ENCODE results near the gene PHLDB3.
A peak's percentile ranks its signal among the peaks of the same experiment; 100 is the strongest.

The PHLDB3 gene

DNA sequence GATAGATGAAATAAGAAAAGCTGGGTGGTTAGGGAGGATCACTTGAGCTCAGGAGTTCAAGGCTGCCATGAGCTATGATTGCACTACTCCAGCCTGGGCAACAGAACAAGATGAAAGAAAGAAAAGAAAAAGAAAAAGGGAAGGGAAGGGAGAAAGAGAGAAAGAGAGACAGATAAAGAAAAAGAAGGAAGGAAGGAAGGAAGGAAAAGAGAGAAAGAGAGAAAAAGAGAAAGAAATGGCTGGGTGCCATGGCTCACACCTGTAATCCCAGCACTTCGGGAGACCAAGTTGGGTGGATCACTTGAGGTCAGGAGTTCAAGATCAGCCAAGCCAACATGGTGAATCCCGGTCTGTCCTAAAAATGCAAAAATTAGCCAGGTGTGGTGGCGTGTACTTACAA lies 68.8 kb downstream of the PHLDB3 start:
- DNase-seq (ENCODE audit: low read depth), result no peak
- no peak overlapping the region for H3K4me3 ChIP-seq (ENCODE audit: low read length)
- TF ChIP-seq, protein P1, sequence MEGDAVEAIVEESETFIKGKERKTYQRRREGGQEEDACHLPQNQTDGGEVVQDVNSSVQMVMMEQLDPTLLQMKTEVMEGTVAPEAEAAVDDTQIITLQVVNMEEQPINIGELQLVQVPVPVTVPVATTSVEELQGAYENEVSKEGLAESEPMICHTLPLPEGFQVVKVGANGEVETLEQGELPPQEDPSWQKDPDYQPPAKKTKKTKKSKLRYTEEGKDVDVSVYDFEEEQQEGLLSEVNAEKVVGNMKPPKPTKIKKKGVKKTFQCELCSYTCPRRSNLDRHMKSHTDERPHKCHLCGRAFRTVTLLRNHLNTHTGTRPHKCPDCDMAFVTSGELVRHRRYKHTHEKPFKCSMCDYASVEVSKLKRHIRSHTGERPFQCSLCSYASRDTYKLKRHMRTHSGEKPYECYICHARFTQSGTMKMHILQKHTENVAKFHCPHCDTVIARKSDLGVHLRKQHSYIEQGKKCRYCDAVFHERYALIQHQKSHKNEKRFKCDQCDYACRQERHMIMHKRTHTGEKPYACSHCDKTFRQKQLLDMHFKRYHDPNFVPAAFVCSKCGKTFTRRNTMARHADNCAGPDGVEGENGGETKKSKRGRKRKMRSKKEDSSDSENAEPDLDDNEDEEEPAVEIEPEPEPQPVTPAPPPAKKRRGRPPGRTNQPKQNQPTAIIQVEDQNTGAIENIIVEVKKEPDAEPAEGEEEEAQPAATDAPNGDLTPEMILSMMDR (conservative IDR thresholded peaks at IDR 0.05; ENCODE audit: low read depth, low read length), result no peak

DNA sequence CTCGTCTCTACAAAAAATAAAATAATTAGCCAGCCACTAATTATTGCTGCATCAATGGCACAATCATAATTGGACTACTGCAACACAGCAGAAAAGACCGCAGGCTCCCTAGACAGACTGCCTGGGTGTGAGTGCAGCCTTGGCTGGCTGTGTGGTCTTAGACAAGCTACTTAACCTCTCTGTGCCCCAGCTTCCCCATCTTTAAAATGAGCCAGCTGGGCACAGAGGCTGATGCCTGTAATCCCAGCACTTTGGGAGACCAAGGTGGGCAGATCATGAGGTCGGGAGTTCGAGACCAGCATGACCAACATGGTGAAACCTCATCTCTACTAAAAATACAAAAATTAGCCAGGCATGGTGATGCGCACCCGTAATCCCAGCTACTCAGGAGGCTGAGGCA lies 70.9 kb downstream of the PHLDB3 start:
- TF ChIP-seq, protein P1 (conservative IDR thresholded peaks at IDR 0.05; ENCODE audit: low read depth, low read length), result no peak
- no peak for DNase-seq (ENCODE audit: low read depth)
- H3K4me3 ChIP-seq (ENCODE audit: low read length), result no peak overlapping the region

DNA sequence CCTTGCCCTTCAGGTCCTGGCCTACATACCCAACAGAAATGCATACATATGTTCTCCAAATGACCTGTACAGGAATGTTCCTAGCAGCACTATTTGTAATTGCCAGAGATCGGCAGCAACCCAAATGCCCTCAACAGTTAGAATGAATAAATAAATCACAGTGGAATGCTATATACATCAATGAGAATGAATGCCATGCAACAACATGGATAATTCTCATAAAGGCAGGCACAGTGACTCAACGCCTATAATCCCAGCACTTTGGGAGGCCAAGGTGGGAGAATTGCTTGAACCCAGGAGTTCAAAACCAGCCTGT lies 71.2 kb downstream of the PHLDB3 start:
- no peak for DNase-seq (ENCODE audit: low read depth)
- TF ChIP-seq, protein P1 (conservative IDR thresholded peaks at IDR 0.05; ENCODE audit: low read depth, low read length), result no peak
- no peak overlapping the region for H3K4me3 ChIP-seq (ENCODE audit: low read length)

DNA sequence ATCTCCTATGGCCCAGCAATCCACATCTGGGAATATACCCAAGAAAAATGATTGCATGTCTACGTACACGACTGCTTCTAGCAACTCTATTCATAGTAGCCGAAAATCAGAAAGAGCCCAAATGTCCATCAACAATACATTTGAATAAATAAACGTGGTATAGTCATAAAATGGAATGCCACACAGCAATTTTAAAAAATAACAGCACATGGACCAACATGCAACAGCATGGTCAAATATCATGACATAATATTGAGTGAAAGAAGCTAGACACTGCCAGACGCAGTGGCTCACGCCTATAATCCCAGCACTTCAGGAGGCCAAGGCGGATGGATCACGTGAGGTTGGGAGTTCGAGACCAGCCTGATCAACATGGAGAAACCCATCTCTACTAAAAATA lies 73.6 kb downstream of the PHLDB3 start:
- TF ChIP-seq, protein P1 (conservative IDR thresholded peaks at IDR 0.05; ENCODE audit: low read depth, low read length), result no peak
- no peak for DNase-seq (ENCODE audit: low read depth)
- no peak overlapping the region for H3K4me3 ChIP-seq (ENCODE audit: low read length)

DNA sequence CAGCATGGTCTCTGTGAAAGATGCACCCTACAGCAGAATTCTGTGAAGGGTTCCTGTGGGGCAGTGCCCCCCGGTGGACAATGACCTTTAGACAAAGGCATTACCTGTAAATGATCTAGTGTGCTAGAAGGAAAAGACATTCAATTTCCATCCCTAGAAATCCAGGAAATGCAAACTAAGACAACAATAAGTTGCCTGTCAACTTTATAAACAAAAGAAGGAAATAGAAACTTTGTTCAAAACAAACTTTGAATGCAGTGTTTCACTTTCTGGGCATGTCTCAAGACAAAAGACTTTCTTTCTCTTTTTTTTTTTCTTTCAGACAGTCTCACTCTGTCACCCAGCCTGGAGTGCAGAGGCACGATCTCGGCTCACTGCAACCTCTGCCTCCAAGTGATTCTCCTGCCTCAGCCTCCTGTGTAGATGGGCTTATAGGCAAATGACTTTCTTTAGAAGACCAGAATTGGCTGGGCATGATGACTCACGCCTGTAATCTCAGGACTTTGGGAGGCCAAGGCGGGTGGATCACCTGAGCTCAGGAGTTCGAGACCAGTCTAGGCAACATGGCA lies 74.3 kb downstream of the PHLDB3 start:
- H3K4me3 ChIP-seq (ENCODE audit: low read length), result no peak overlapping the region
- TF ChIP-seq, protein P1 (conservative IDR thresholded peaks at IDR 0.05; ENCODE audit: low read depth, low read length), result peak; percentile 23
- DNase-seq (ENCODE audit: low read depth), result no peak

DNA sequence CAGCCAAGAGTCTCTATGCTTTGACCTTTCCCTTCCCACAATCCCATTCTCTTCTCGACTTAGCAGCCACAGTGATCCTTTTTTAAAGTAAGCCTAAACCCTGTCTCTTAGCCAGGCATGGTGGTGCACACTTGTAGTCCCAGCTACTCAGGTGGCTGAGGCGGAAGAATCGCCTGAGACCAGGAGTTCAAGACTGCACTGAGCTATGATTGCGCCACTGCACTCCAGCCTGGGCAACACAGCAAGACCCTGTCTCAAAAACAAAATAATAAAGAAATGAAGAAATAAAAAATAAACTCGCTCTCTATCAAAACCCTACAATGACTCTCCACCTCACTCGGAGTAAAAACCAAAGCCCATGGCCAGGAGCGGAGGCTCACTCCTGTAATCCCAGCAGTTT lies 75.2 kb downstream of the PHLDB3 start:
- DNase-seq (ENCODE audit: low read depth), result no peak
- H3K4me3 ChIP-seq (ENCODE audit: low read length), result no peak overlapping the region
- TF ChIP-seq, protein P1 (conservative IDR thresholded peaks at IDR 0.05; ENCODE audit: low read depth, low read length), result no peak

DNA sequence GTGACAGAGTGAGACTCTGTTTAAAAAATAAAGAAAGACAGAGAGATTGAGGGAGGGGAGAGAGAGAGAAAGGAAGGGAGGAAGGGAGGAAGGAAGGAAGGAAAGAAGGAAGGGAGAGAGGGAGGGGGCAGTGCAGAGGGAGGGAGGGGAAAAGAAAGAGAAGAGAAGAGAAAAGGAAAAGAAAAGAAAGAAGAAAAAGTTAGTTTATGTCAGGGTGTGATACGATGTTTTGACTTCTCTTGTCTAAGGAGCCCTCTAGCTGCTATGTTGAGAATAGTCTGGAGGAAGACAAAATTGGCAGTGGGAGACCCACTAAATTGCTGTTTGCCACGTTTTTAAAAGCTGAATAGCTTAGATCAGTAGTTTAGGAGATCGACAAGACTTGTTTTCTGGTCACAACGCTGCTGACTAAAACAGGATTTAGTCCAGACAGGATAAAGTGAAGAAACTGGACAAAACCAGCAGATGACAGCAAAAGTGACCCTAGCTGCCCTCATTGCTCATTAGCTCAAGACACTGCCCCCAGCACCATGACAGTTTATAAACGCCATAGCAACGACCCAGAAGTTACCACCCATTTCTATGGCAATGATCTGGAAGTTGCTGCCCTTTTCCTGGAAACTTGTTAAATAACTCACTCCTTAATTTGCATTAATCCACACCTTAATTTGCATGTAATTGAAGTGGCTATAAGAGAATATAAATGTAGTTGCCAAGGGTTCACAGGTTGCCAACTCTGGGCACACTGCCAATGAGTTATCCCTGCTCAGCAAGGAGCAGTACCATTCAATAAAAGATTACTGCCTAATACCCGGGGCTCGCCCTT lies 78.8 kb downstream of the PHLDB3 start:
- H3K4me3 ChIP-seq (ENCODE audit: low read length), result no peak overlapping the region
- TF ChIP-seq, protein P1 (conservative IDR thresholded peaks at IDR 0.05; ENCODE audit: low read depth, low read length), result peak; percentile 73
- DNase-seq (ENCODE audit: low read depth), result peak; percentile 68

Measured in retinal pigment epithelial cell (primary cell).